ENCODE data around the gene DAPK1.

Gene DAPK1

DNA sequence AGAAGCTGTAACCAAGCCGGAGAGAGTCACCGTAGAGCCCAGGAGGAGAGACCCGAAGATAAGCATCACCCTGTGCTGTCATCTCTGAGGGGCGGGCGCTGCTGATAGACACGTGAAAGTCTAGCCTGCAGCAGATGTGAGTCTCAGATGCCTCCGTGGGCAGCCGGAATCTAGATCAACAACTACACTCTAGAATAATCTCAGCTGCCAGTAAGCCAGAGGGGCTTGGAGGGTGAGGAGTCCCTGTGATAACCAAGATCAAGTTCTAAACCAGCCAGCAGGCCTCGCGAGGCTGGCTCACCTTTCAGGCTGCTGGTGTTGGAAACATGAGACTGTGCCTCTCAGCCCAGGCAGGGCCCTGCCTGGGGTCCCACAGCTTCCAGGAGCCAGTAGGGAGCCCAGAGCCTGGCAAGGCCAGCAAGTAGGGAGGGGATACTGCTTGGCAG lies 54.1 kb downstream of the DAPK1 start:
- TF ChIP-seq GATA1 (IDR thresholded peaks at IDR 0.05; ENCODE audit: low read depth, low read length) (no peak), POLR2A (IDR thresholded peaks at IDR 0.05; ENCODE audit: low read length) (no peak)
- DNase-seq: peak; percentile 84 to 96

DNA sequence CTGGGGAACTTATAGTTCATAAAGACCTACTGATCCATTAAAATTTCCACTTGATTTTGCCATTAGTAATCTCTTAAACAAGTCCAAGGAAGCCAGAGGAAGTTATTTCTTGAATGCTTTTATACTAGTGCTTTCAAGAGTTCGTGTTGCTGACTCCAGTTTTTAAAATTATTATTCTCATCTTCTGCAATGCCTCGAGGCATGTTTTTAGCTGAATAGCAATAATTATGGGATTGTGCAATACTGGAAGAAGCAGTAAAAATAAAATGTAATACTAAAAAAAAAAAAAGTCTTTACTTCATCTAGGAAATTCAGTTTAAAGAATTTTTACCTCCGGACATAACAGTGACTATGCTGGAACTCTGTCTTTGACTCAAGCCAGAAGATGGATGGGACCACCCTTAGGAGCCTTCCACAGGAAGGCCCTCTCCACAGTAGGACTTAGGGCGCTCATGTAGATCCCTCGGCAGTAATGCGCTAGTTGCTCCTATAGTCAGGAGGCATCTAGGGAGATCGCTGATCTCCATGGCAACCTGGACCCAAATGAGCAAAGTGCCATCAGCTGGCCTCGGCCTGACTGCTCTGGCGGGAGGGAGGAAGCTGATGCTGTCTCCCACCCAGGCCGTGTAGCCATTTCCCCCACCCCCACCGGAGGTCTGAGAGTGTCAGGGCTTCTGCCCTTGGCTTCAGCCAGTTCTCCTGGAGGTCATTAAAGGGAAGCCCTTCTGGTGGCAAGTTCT lies 56.7 kb downstream of the DAPK1 start:
- TF ChIP-seq POLR2A (IDR thresholded peaks at IDR 0.05; ENCODE audit: low read length) (no peak), GATA1 (IDR thresholded peaks at IDR 0.05; ENCODE audit: low read depth, low read length) (no peak)
- peak in 1 of 2 experiments; percentile 18 for DNase-seq

DNA sequence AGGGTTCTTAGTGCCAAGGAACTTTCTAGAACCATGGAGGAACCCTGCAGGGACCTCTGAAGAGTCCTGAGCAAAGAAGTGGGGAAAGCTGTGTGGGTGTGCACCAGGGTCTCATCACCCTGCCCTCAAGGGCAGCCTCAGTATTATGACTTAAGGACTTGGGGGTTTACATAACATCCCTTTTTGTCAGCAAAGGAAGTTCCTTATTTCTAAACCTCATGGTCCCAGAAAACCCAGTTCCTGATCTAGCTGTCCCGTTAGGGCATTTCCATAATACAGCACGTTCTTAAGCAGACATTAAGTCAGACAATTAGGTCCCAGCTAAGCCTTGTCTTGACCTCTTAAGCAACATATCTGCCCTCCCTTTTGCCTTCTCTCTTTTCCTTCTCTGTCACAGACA lies 57.3 kb downstream of the DAPK1 start:
- DNase-seq: no peak
- TF ChIP-seq GATA1 (IDR thresholded peaks at IDR 0.05; ENCODE audit: low read depth, low read length) (no peak), POLR2A (IDR thresholded peaks at IDR 0.05; ENCODE audit: low read length) (no peak)

DNA sequence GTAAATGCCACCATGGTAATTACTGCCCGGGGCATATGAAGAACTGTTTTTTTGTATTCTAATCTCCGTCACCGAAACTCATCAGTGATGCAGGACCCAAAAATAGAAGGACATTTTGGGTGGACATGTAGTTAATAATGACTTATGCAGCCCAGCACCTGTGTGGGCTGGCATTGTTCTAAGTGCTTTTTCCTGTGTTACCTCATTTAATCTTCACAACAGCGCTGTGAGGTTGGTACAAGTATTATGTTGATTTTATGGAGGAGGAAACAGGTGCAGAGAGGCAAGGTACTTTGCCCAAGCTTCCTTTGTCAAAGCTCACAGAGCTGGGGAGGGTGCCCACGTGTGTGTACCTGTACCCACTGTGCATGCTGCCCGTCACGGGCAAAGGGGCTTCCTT lies 58.4 kb downstream of the DAPK1 start:
- TF ChIP-seq POLR2A (IDR thresholded peaks at IDR 0.05; ENCODE audit: low read length) (no peak), GATA1 (IDR thresholded peaks at IDR 0.05; ENCODE audit: low read depth, low read length) (no peak)

DNA sequence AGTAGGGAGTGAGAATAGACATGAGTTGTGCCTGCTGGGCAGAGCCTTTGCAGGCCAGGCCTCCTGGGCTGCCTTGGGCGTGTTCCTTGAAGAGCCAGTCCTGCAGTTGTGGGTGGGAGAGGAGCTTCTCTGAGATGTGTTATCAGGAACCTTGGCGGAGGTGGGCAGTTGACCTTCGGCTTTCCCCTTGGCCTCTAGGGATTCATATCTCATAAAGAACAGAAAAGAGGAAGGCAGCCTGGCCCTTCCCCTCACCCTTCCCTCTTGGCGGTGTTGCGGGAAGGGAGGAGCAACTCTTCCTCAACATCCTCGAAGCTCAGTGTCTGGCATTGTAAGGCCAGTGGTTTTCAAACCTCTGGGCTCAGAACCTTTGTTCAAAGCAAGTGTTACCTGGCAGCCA lies 59.2 kb downstream of the DAPK1 start:
- DNase-seq: peak; percentile 38 to 63
- TF ChIP-seq GATA1 (IDR thresholded peaks at IDR 0.05; ENCODE audit: low read depth, low read length) (no peak), POLR2A (IDR thresholded peaks at IDR 0.05; ENCODE audit: low read length) (no peak)

More for the DNA sequence above, 58.4 kb downstream of the DAPK1 start:
- no peak for DNase-seq

DNA sequence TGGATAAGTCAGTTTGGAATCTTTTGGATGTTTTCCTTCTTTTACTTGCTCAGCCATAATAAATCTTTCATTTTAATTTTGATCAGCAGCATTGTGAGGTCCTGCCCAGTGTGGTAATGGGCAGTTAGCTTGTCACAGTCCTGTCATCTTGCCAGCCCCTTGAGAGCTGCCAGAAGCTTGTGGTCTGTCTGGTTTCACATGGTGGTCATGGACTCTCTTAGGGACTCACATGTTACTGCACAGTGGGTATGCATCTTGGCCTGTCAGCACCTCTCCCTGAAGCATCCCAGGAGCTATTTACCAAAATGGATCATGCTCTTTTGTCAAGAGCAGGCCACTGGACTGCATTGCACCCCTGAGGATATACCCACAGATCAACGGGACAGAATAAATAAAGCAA lies 60.3 kb downstream of the DAPK1 start:
- no peak for TF ChIP-seq POLR2A (IDR thresholded peaks at IDR 0.05; ENCODE audit: low read length)
- TF ChIP-seq GATA1 (IDR thresholded peaks at IDR 0.05; ENCODE audit: low read depth, low read length): no peak
- peak in 1 of 2 experiments; percentile 14 for DNase-seq

DNA sequence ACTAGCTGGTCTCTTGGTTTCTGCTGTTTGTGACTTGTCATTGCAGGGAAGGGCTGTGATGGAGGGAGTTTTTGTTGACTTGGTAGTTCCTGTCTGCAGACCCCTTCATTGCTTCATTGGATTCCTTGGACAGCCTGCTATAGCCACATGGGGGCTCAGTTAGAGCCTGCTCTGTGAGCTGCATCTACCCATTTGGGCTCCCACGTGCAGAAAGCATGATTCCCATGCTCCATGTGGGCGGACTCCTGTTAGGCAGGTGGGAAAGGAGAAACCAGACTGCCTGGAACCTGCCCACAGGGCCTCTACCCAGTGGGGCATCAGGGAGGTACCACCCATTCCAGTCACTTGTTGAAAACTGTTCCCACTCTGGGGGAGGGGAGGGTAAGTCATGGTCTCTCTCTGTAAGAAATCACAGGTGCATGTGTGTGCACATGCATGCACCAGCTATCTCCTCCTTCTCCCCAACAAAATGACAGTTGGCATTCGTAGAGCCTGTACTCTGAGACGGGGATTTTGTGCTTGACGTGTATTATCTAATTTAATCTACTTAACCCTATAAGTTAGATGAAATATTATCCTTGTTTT lies 61.0 kb downstream of the DAPK1 start:
- no peak for DNase-seq
- TF ChIP-seq GATA1 (IDR thresholded peaks at IDR 0.05; ENCODE audit: low read depth, low read length) (no peak), POLR2A (IDR thresholded peaks at IDR 0.05; ENCODE audit: low read length) (no peak)

DNA sequence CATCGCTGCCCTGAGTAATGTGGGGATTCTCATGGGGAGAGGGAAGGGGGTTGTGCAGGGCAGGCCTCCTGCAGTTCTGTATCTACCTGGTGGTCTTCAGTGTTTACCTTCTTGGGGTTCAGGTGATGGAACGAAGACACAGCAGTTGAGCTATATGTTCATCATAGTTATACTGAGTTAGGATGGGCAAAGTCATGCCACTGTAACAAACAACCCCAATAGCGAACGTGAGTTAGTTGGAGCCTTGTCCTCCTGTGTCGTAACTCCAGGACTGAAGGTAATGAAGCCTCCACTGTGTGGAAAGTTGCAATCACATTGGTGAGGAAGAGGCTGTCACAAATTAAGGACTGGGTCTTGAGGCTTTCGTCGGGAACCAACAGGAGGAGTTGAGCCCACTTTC lies 64.4 kb downstream of the DAPK1 start:
- DNase-seq: no peak

DNA sequence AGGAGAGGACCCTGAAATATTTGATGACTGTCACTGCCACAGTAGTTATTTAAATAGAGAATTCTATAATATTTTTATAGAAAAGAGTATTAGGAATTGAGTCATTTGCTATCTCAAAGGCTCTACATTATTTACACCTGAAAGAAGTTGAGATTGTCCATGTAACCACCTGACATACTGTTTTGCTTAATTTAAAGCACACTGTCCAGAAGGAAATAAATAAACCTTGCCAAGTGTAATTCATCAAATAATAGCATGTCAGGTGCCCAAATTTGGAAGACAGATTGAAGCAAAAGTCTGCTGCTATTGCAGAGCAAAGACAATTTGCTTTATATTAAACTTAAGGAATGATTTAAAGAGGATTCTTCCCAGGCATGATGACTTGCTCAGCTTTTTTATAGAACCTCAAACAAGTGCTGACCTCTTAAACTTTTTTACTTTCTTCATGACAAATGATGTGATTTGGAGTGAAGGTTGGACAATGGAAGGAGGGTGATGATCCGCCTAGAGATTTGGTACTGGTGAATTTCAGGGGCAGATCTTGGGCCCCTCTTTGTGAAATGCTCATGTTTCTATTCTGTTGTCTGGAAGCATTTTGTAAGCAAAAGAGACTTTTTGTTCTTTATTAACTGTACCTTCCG lies 65.0 kb downstream of the DAPK1 start:
- TF ChIP-seq POLR2A (IDR thresholded peaks at IDR 0.05; ENCODE audit: low read length): no peak
- TF ChIP-seq GATA1 (IDR thresholded peaks at IDR 0.05; ENCODE audit: low read depth, low read length): no peak
- DNase-seq: no peak

More for the DNA sequence above, 64.4 kb downstream of the DAPK1 start:
- TF ChIP-seq GATA1 (IDR thresholded peaks at IDR 0.05; ENCODE audit: low read depth, low read length) (no peak), POLR2A (IDR thresholded peaks at IDR 0.05; ENCODE audit: low read length) (no peak)

DNA sequence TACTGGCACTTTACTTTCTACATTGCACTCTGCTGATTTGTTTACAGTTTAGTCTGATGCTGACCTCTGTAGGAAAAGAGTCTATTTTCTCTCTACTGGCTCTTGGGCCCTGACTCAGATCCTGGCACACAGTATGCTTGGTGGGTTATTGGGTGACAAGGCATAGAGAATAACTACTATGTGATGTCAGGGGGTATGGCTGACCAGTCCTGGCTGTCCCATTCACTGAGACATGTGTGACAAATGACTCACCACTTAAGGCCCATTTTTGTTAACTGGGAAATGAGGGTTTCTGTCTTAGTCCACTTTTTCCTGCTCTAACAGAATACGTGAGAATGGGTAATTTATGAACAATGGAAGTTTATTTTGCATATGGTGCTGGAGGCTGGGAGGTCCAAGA lies 66.4 kb downstream of the DAPK1 start:
- no peak for DNase-seq
- TF ChIP-seq POLR2A (IDR thresholded peaks at IDR 0.05; ENCODE audit: low read length): no peak

DNA sequence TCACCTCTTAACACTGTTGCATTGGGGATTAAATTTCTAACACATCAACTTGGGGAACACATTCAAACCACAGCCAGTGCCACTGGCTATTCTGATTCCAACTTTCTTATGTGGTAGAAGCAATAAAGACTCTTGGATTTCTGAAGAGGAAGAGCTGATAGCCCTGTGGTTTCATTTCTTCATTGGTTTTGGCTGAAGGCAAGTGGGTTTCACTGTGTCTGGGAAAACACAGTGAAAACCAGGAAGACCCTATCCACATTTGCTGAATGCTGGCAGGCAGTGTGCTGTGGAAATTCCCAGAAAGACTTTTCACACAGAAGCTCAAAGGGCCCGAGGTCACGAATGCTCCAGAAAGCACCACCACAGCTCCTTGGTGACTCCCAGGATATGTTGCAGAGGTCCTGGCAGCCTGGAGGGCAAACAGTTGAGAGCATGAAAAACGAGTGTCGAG lies 67.1 kb downstream of the DAPK1 start:
- no peak for DNase-seq
- no peak for TF ChIP-seq GATA1 (IDR thresholded peaks at IDR 0.05; ENCODE audit: low read depth, low read length)

DNA sequence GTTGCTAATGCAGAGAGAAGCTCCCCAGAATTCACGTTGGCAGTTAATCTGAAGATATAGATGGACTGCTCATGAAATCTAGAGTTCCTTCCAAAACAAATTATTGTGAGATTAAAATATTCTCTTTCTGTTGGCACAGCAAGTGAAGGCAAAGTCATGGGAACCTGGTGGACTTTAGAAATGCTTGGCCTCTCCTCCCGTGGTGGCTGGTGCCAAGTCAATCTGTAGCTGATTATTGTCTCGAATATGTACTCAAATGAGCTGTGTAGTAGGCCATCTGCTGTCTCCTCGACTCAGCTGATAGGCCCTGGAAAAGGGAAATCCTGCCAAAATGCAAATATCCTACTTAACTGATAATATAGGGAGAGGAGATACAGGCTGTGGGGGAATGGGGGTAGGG lies 69.3 kb downstream of the DAPK1 start:
- DNase-seq: no peak
- no peak for TF ChIP-seq POLR2A (IDR thresholded peaks at IDR 0.05; ENCODE audit: low read length)
- no peak for TF ChIP-seq GATA1 (IDR thresholded peaks at IDR 0.05; ENCODE audit: low read depth, low read length)

DNA sequence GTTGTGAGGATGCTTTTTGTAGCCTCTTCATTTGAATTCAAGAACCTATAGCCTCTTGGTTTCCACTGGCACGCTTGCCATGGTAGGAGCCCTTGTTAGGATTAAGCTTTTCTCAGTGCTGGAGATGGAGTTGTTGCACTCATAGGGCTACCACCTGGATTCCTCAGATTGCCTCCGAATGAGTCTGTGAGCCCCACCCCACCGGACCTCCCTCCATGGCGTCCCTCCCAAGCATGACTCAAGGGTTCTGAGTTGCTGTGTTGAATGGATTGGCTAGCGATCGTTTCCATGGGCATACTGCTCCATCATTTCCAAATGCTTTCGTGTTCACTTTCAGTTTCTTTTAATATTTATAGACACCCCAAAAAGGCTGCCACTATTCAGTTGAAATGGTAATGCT lies 69.9 kb downstream of the DAPK1 start:
- DNase-seq: no peak
- TF ChIP-seq POLR2A (IDR thresholded peaks at IDR 0.05; ENCODE audit: low read length) (no peak), GATA1 (IDR thresholded peaks at IDR 0.05; ENCODE audit: low read depth, low read length) (no peak)

DNA sequence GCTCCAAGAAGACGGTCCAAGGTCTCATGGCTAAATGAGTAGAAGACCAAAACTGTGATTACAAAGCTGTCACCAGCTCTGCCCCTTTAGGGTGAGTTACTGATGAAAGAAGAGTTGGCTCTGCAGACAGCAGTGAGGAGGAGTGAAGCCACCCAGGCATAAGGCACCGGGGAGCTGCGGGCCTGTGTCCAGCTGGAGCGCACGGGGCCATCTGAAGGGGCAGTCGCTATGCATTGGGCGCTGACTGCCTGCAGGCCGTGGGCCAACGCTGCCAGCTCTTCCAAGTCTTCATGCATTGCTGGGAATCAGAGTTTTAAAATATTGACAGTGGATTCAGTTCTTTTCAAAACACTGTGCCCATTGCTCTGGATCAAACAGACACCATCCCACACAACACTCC lies 70.3 kb downstream of the DAPK1 start:
- DNase-seq: no peak
- TF ChIP-seq POLR2A (IDR thresholded peaks at IDR 0.05; ENCODE audit: low read length) (no peak), GATA1 (IDR thresholded peaks at IDR 0.05; ENCODE audit: low read depth, low read length) (no peak)

DNA sequence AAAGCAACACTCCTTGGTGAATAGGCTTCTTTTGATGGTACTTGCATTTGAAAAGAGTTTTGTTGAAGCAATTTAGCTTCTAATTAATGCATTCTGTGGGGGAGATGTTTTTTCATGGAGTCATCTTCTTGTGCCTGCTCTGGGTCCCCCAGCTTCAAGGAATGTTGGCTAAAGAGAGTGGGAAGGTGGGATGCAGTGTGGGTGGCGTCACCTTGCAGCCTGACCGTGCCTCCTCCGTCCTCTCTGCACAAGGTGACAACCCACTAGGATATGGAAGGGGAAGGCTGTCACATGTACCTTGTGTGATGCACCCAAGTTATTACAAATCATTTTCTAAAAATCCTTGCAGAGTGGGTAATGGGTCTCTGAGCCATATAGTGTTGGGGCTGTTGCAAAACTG lies 70.7 kb downstream of the DAPK1 start:
- TF ChIP-seq POLR2A (IDR thresholded peaks at IDR 0.05; ENCODE audit: low read length) (no peak), GATA1 (IDR thresholded peaks at IDR 0.05; ENCODE audit: low read depth, low read length) (no peak)
- no peak for DNase-seq

All from erythroblast (primary cell).